Upper lobe of left lung (tissue), 4 donors: ENCODE results near the gene ATXN1.

Source experiments
- EP300 ChIP-seq, 4 donors: sonication (generic); formaldehyde crosslinking; IDR thresholded peaks; one replicate each; pipeline ENCODE4 v1.5.1; 2017; ENCODE audit warnings: antibody characterized with exemption in 4 of 4, control low read depth in 2 of 4
- POLR2A ChIP-seq, 4 donors: fragments of 450-650 bp; IDR thresholded peaks; one replicate each; pipeline ENCODE4 v1.5.1; 2016 to 2017; ENCODE audit warnings: antibody characterized with exemption in 4 of 4, mild to moderate bottlenecking in 2 of 4
- POLR2AphosphoS5 ChIP-seq, 2 donors: sonication (generic); formaldehyde crosslinking; IDR thresholded peaks; one replicate each; pipeline ENCODE4 v1.5.1; 2017; ENCODE audit warnings: antibody characterized with exemption in 2 of 2
- TF ChIP-seq, protein P1 (sequence below), 6 experiments: fragments of 450-650 bp in 4 of 6; fragments of 200-600 bp in 2 of 6; sonication (generic) in 2 of 6; IDR thresholded peaks; one replicate each; pipeline ENCODE4 v1.5.1; 2016 to 2019; ENCODE audit warnings: antibody characterized with exemption in 6 of 6

DNA sequence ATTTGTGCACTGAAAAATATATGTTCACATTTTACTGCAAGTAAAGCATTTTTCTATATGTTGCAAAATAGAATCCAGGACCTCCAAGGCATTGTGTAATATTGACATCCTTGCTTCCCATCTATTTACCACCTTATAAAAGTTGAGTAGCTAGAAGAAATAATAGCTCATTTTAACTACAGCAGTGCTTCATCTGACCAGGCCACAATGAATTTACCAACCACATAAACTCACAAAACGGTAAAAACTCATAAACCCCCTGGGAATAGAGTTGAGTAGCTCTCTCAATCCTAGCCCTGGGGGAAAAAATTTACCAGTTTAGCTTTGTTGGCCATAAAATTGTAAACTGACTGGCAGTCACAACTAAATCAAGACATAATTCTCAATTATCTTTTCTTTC is 3.9 kb downstream of the ATXN1 start:
- TF ChIP-seq, protein P1, sequence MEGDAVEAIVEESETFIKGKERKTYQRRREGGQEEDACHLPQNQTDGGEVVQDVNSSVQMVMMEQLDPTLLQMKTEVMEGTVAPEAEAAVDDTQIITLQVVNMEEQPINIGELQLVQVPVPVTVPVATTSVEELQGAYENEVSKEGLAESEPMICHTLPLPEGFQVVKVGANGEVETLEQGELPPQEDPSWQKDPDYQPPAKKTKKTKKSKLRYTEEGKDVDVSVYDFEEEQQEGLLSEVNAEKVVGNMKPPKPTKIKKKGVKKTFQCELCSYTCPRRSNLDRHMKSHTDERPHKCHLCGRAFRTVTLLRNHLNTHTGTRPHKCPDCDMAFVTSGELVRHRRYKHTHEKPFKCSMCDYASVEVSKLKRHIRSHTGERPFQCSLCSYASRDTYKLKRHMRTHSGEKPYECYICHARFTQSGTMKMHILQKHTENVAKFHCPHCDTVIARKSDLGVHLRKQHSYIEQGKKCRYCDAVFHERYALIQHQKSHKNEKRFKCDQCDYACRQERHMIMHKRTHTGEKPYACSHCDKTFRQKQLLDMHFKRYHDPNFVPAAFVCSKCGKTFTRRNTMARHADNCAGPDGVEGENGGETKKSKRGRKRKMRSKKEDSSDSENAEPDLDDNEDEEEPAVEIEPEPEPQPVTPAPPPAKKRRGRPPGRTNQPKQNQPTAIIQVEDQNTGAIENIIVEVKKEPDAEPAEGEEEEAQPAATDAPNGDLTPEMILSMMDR (IDR thresholded peaks at IDR 0.05), result no peak
- TF ChIP-seq POLR2AphosphoS5 (IDR thresholded peaks at IDR 0.05) (no peak), POLR2A (IDR thresholded peaks at IDR 0.05) (no peak), EP300 (IDR thresholded peaks at IDR 0.05) (no peak)
